ENCODE results near the gene ASCC2.
A peak's percentile ranks its signal among the peaks of the same experiment; 100 is the strongest.

Gene ASCC2

DNA sequence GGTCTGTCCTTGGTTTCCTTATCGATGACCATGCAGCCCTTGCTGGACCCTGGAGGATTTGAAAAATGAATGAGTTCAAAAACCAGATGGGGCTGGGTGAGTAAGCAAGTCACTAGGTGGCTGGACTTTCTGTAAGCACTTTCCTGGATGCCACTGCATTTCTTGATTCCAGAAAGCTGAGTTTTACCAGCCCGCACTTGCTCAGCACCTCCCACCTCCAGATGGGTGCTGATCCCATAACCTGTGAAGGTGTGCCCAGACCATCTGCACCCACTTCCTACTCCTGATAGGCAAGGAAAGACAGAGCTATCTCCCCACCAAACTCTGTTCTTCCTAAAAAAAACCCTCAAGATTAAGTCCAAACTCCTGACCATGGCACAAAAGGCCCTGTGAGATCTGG, 21.1 kb downstream of the ASCC2 start:
- DNase-seq (ENCODE audit: low spot score): no peak

GRCh38 chr22:29816539-29816938, 21.5 kb downstream of the ASCC2 start:
- no peak for DNase-seq (ENCODE audit: low spot score)

- no peak for DNase-seq (ENCODE audit: low spot score)
These were observed 21.9 kb downstream of the ASCC2 start for GRCh38 chr22:29816128-29816527.

DNA sequence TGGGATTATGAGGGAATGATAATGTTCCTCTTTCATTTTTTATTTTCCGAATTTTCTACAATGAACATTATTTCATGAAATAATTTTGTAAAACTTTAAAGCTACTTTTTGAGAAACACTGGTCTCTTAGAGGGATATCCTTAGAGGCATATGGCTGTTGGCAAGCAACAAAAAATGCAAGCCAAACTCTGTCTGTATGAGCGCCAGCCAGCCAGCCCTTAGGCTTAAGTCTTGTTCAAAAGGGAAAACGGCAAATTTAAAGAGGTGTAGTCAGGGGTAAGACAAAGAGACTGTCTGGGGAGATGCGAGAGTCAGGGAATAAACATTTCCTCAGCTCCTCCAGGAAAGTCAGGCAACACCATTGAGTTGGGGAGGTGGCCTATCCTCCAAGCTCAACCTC, 22.5 kb downstream of the ASCC2 start:
- DNase-seq (ENCODE audit: low spot score): no peak

DNA sequence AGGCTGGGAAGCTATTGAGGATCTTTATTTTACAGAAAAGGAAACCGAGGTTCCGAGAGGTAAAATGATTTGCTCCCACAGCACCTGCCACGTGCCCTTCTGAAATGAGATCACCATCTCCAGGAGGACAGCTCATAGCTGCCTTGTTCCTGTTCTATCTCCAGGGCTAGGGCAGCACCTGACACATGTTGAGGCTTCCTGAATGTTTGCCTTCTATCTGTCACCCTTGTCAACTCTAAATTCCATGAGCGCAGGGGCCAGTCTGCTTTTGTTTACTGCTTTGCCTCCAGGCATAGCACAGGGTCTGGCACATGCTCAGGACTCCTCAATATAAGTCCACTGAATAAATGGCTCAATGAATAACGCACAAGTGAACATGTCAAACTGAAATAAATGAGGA, 24.1 kb downstream of the ASCC2 start:
- no peak for DNase-seq (ENCODE audit: low spot score)

- DNase-seq (ENCODE audit: low spot score): no peak
These were observed 24.5 kb downstream of the ASCC2 start for GRCh38 chr22:29813563-29813962.

GRCh38 chr22:29813126-29813525, 24.9 kb downstream of the ASCC2 start:
- DNase-seq (ENCODE audit: low spot score): no peak

GRCh38 chr22:29811377-29811776, 26.7 kb downstream of the ASCC2 start:
- no peak for DNase-seq (ENCODE audit: low spot score)

DNA sequence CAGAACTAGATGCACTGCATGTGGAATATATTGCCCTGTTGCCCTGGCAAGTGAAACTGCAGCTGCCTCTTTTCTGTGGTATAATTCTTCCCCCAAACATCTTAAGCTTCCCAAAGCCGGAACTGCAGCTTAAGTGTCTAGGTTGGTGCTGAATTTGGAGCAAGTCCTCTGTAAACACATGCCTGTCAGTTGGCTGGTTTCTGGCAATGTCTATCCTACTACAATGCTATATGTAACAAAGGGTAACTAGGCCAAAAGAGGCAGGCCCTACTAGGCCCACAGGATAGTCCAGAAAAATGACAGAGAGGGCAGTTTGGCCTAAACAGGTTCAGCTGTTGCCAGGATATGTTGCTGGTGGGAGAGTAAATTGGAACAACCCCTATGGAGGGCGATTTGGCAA, 27.9 kb downstream of the ASCC2 start:
- no peak for DNase-seq (ENCODE audit: low spot score)

DNA sequence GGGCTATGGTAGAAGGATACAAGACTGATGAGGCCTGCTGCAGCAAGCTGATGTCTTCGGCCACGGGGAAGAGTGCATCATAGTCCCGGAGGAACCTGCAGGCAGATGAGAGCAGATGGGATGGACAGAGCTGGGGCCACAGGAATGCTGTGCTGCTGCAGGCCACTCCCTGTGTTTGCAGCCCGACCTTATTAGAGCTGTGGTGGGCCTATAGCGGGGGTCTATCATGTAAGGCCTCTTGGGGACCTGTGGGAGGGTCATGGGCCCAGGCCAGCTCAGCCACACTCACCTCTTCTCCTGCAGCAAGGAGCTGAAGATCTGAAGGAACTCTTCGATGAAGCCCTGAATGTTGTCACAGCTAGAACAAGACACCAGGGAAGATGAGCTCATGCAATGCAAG, 31.9 kb downstream of the ASCC2 start:
- no peak for DNase-seq (ENCODE audit: low spot score)

- no peak for DNase-seq (ENCODE audit: low spot score)
These were observed 33.1 kb downstream of the ASCC2 start for GRCh38 chr22:29804985-29805384.

DNA sequence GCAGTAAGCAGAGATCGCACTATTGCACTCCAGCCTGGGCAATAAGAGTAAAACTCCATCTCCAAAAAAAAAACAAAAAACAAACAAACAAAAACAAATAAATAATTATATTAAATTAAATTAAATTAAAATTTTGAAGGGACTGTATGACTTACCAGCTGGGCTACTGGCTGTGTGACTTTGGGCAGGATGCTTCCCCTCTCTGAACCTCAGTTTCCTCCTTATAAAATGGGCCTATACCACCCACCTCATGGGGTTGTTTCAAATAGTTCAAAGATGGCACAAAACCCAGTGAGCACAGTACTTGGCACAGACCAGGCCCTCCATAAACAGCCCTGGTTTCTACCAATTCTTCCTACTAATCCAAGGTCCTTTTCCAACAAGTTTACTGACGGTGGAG, 34.9 kb downstream of the ASCC2 start:
- no peak for DNase-seq (ENCODE audit: low spot score)

DNA sequence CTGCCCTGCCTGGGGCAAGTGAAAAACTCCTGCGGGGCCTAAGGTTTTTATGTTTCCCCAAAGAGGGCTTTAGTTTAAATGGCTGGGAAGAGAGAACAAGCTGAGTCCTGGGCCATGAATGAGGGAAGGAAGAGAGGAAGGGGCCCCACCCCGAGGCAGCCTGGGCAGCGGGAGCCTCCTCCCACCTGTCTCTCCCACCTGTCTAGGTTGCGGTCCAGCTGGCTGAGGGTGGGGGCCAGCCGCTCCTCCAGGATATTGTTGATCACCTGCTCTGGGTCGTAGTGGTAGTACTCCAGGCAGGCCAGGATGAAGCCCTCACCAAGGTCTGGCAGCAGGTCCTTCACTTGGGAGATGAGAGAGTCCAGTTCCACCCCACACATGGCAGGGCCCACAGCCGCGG, 36.3 kb downstream of the ASCC2 start:
- no peak for DNase-seq (ENCODE audit: low spot score)

DNA sequence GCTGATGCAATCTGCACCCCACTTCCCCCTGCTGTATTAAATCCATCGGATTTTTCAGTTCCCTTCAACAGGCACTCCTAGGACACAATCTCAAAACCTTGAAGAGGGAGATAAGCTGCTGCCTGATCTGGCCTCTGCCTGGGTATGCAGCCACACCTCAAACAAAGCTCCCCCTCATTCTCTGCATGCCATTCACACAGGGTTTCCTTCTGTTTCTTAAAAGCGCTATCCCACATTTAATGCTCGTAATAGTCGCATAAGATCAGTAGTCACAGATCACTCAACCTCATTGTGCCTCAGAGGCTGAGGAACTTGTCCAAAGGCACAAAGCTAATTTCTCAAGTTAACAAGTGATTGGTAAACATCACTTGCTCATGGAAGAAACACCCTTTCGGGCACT, 36.9 kb downstream of the ASCC2 start:
- no peak for DNase-seq (ENCODE audit: low spot score)

GRCh38 chr22:29799217-29799680, 38.8 kb downstream of the ASCC2 start:
- DNase-seq (ENCODE audit: low spot score): peak; percentile 93

DNA sequence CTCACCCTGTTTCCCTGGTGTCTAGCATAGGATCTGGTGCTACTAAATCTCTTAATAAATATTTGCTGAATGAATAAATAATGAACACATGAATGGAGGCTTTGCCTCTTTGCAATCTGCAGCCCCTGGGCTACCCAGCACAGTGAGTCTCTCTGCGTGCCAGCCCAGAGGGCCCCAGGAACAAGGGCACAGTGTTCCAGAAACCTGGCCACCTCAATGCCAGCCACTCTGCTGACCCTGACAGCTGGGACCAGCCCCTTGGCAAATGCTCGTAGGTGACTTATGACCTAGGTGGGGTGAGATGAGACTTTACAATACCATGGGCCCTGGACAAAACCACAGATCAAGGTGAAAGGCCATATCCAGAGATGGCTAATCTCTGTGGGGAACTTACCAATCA, 39.3 kb downstream of the ASCC2 start:
- DNase-seq (ENCODE audit: low spot score): no peak

DNA sequence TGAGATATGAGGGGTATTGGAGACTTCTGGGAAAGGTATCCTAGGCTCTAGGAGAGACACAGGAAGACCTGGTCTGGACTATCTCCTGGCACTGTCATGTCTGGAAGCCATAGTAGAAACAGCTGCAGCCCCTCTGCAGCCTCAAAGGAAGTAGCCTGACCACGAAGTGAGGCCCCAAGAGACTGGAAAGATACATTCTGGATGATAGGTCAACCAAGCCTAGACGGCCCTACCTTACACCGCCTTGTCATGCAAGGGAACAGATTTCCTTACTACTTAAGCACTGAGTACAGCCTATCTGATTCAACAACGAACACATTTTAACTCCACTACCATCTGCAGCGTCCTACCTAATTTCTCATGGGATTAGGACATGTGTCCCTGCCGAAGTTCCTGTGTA, 39.8 kb downstream of the ASCC2 start:
- no peak for DNase-seq (ENCODE audit: low spot score)

DNA sequence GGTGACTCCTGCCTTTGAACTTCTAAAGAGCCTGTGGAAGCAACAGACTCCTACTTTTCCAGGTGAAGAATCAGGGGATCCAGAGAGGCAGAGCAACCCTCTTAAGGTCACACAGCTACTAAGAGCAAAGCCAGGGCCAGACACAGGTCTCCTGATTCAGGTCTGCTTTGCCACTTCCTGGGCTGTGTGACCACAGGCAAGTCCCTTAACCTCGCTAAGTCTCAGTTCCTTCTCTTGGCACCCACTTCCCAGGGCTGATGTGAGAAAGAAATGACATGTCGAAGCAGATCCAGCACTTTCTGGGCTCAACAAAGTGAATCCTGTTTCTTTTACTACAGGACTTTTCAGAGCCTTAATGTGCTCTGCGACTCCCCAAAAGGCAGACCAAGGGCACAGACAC, 40.7 kb downstream of the ASCC2 start:
- DNase-seq (ENCODE audit: low spot score): no peak

DNA sequence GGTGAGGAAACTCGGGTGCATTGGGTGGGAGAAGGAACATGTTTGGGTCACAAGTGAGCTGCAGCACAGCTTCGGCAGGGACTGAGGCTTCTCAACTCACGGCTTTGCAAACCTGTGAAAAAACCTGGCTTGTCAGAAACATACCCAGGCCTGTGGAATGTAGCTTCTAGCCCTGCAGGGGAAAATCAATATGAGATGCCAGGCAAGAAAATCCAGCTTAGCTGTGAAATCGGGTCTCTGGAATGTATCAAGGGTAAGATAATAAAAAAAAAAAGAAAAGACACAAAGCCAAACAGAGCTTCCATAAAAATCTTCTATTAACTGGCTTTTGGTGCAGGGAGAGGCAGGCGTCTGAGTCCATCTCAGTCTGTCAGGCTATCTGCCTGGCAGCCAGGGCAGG, 42.4 kb downstream of the ASCC2 start:
- DNase-seq (ENCODE audit: low spot score): no peak

DNA sequence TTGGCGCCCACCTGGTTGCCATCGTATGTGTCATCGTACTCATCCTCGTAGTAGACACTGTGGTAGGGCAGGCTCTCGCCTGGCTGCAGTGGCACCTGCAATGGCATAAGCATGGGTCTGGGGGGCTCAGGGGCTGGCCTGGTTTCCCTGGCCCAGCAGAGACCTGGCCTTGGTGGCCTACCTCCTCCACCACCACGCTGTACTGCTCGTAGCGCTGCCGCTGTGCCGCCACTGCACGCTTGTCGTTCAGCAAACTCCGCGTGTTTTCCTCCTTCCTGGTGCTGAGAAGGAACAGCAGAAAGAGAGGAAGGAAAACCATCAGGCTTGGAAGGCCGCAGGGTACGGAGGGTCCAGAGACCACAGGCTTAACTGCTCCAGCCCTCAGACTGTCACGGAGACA, 44.7 kb downstream of the ASCC2 start:
- no peak for DNase-seq (ENCODE audit: low spot score)

DNA sequence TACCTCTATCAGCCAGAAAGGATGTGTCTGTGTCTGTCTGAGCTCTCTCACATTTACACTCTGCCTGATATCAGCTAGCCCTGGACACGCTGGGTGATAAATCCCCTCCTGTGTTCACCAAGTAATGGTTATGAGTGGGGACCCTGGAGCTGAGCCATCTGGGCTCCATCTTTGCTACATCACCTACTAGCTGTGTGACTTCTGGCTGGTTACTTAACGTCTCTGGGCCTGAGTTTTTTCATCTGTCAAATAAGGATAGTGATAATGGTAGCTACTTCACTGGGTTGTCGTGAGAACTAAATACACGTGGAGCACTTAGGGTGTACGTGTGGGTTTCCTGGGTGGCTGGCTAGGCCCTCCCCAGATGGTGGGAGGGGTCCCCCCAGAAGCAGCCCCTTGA, 48.0 kb downstream of the ASCC2 start:
- no peak for DNase-seq (ENCODE audit: low spot score)

GRCh38 chr22:29788339-29789279, 49.5 kb downstream of the ASCC2 start:
- DNase-seq (ENCODE audit: low spot score): no peak

DNA sequence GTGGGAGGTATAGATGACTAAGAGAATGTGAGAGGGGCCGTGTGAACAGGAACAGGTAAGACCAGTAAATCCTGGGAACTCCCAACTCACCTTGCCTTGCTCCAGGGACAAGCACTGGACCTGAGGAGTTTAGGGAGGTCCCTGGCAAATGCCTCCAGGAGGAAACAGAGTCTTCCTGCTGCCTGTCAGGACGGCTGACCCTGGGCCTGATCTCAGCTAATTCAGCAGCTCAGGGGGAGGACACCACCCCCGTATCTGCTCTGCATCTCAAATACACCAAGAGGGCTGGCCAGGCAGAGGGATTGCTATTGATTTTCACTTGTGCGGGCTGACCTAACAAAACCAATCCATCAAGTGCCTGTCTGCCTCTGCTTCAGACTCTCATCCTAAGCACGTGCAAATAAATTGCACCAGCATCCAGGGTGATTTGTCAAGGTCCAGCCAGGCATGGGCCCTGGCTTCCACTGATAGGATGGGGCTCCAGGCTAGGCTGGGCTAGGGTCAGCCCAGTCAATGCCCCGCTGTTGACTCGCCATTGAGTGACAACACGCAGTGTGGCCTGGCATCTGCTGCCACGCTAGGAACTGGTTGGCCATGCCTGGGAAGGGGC, 50.6 kb downstream of the ASCC2 start:
- no peak for DNase-seq (ENCODE audit: low spot score)

- DNase-seq (ENCODE audit: low spot score): no peak
These were observed 52.0 kb downstream of the ASCC2 start for GRCh38 chr22:29786031-29786430.
